OCI-LY7 (cell line): ENCODE results near the gene CD74. TPM values are rescaled to one million over a fixed set of nuclear protein-coding genes. Genes with fewer than 3 reads are reported as not detected.

ENCODE experiments used
- BruUV-seq: library from RNA; stranded (reverse); fragments of 400-500 nt; replicated peaks from 2 replicates; lab custom pipeline; 2021; lab: Mats Ljungman, UMichigan
- CTCF ChIA-PET: fragments of 300-600 bp; sonication (Branson Sonifier 250); formaldehyde crosslinking; loops from one replicate; lab custom pipeline; 2022; ENCODE audit warnings: antibody characterized with exemption; ENCODE audit not compliant: unreplicated experiment; lab: Charles Lee
- POLR2A ChIA-PET: fragments of 300-600 bp; sonication (Branson Sonifier 250); formaldehyde crosslinking; loops from one replicate; lab custom pipeline; 2022; ENCODE audit warnings: antibody characterized with exemption; lab: Charles Lee
- DNase-seq: peaks from one replicate; pipeline ENCODE4 v3.0.0-alpha.2; 2015; ENCODE audit warnings: low spot score
- H2AFZ ChIP-seq: fragments of 200-600 bp; sonication (generic), shearing (Covaris generic); 2 replicates; pipeline ENCODE4 v1.6.1; 2014; ENCODE audit warnings: mild to moderate bottlenecking, antibody characterized with exemption, low read length, moderate library complexity
- H3K27ac ChIP-seq: fragments of 200-600 bp; sonication (generic); 2 replicates; pipeline ENCODE4 v1.5.1; 2014; ENCODE audit warnings: mixed run types, low read depth, mild to moderate bottlenecking, moderate library complexity, low read length, inconsistent platforms; ENCODE audit not compliant: poor library complexity, severe bottlenecking
- H3K36me3 ChIP-seq: fragments of 200-600 bp; sonication (generic); 2 replicates; pipeline ENCODE4 v1.6.1; 2014; ENCODE audit warnings: mild to moderate bottlenecking, antibody characterized with exemption, low read length, moderate library complexity, mixed read lengths; ENCODE audit not compliant: insufficient read depth
- H3K4me1 ChIP-seq: fragments of 200-600 bp; sonication (generic); 2 replicates; pipeline ENCODE4 v1.5.1; 2014; ENCODE audit warnings: mild to moderate bottlenecking, low read length; ENCODE audit not compliant: insufficient read depth, poor library complexity, severe bottlenecking
- H3K4me2 ChIP-seq: fragments of 200-600 bp; sonication (generic); 2 replicates; pipeline ENCODE4 v1.6.1; 2014; ENCODE audit warnings: mild to moderate bottlenecking, low read length
- H3K4me3 ChIP-seq: fragments of 200-600 bp; sonication (generic); 2 replicates; pipeline ENCODE4 v1.5.1; 2014; ENCODE audit warnings: mild to moderate bottlenecking, low read depth, low read length; ENCODE audit not compliant: poor library complexity, severe bottlenecking
- H3K79me2 ChIP-seq: fragments of 200-600 bp; sonication (generic); 2 replicates; pipeline ENCODE4 v1.6.1; 2016; ENCODE audit warnings: low read depth, mild to moderate bottlenecking, low read length, moderate library complexity, mixed read lengths; ENCODE audit not compliant: insufficient read depth
- H3K9me2 ChIP-seq: fragments of 200-600 bp; sonication (generic); 2 replicates; pipeline ENCODE4 v1.6.1; 2016; ENCODE audit warnings: mild to moderate bottlenecking, low read length, mixed read lengths; ENCODE audit not compliant: insufficient read depth
- H3K9me3 ChIP-seq: fragments of 200-600 bp; sonication (generic); 2 replicates; pipeline ENCODE4 v1.6.1; 2014; ENCODE audit warnings: mild to moderate bottlenecking, mixed run types, low read length, mixed read lengths
- H4K20me1 ChIP-seq: fragments of 200-600 bp; sonication (generic); 2 replicates; pipeline ENCODE4 v1.6.1; 2014; ENCODE audit warnings: mild to moderate bottlenecking, antibody characterized with exemption, low read length, moderate library complexity, mixed read lengths; ENCODE audit not compliant: insufficient read depth
- EZH2phosphoT487 ChIP-seq: fragments of 200-600 bp; sonication (generic); IDR thresholded peaks from 2 replicates; pipeline ENCODE4 v1.6.1; 2018; ENCODE audit warnings: low read depth, borderline replicate concordance, mild to moderate bottlenecking, mixed run types, antibody characterized with exemption, low read length, moderate library complexity, mixed read lengths
- intact Hi-C: fragments of 100-400 bp; cut with micrococcal nuclease; formaldehyde crosslinking; loops from one replicate; pipeline ENCODE4 v1.10.0; 2022; ENCODE audit not compliant: unreplicated experiment
- total RNA-seq, 2 experiments: library from RNA; depleted of rRNA in 1 of 2; stranded (reverse); fragments of >200 nt in 1 of 2; shearing (Covaris generic) in 1 of 2; gene quantifications; 2 replicates each; pipeline ENCODE4 v1.2.3, GENCODE V29; 2014 to 2022
- TF ChIP-seq, protein P1 (sequence below): fragments of 200-600 bp; sonication (generic); conservative IDR thresholded peaks from 2 replicates; pipeline ENCODE4 v1.5.1; 2014; ENCODE audit warnings: mild to moderate bottlenecking, antibody characterized with exemption, low read length, moderate library complexity, mixed read lengths

The CD74 gene
- total RNA-seq, 2 experiments from 2014 or later = 1,759 to 3,686 TPM

GRCh38 chr5:150438873-150439546, 26.3 kb upstream of the CD74 start:
- no peak for TF ChIP-seq EZH2phosphoT487
- TF ChIP-seq, protein P1, sequence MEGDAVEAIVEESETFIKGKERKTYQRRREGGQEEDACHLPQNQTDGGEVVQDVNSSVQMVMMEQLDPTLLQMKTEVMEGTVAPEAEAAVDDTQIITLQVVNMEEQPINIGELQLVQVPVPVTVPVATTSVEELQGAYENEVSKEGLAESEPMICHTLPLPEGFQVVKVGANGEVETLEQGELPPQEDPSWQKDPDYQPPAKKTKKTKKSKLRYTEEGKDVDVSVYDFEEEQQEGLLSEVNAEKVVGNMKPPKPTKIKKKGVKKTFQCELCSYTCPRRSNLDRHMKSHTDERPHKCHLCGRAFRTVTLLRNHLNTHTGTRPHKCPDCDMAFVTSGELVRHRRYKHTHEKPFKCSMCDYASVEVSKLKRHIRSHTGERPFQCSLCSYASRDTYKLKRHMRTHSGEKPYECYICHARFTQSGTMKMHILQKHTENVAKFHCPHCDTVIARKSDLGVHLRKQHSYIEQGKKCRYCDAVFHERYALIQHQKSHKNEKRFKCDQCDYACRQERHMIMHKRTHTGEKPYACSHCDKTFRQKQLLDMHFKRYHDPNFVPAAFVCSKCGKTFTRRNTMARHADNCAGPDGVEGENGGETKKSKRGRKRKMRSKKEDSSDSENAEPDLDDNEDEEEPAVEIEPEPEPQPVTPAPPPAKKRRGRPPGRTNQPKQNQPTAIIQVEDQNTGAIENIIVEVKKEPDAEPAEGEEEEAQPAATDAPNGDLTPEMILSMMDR = peak; percentile 71
- no TSS peak for BruUV-seq
- H3K4me1 ChIP-seq = peaks cover 11% of the 10 kb centered on the region
- ChIA-PET POLR2A (interaction anchor here (0.6 kb wide), 1 partner anchor 9 kb away, joined by 5 read pairs; no protein-coding TSS in a partner anchor), CTCF (no interaction called here)
- H3K79me2 ChIP-seq = no peaks in the 10 kb centered on the region
- H3K4me2 ChIP-seq = no peak overlapping the region
- no peak overlapping the region for H2AFZ ChIP-seq
- H3K4me3 ChIP-seq = no peak overlapping the region
- no peak overlapping the region for H3K27ac ChIP-seq
- H3K36me3 ChIP-seq = peaks cover 19% of the 10 kb centered on the region
- no peaks in the 10 kb centered on the region for H4K20me1 ChIP-seq
- H3K9me3 ChIP-seq = no peaks in the 10 kb centered on the region
- DNase-seq = no peak
- intact Hi-C loops = no loop called here
- no peaks in the 10 kb centered on the region for H3K9me2 ChIP-seq

DNA sequence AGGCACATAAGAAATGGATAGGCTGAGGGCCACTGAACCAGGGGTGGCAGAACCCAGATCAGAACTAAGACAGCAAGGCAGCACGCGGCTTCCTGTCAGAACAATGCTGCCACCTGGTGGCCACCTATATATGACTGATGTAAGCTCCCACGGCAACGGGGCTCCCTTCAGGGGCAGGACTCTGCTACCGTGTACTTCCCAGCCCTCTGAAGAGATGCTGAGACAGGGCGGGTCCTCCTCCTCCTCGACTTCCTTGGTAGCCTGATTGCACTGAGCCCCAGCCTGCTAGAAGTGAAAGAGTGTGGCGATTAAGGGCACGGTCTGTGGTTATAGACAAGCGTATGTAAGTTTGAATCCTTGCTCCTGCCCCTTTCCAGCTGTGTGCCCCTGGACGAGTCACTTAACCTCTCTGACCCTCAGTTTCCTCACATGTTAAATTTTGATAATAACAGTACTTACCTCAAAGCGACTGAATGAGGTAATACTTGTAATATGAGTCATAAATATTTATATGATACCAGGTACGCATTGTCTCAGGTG, 23.5 kb upstream of the CD74 start:
- H3K4me1 ChIP-seq = peaks cover 11% of the 10 kb centered on the region
- no peaks in the 10 kb centered on the region for H4K20me1 ChIP-seq
- H2AFZ ChIP-seq = peak overlapping the region; percentile 51
- no TSS peak for BruUV-seq
- H3K36me3 ChIP-seq = no peaks in the 10 kb centered on the region
- no peaks in the 10 kb centered on the region for H3K9me2 ChIP-seq
- intact Hi-C loops = loop anchor here (1.0 to 2.0 kb wide), 4 partner anchors 26 to 275 kb away; no protein-coding TSS in a partner anchor
- peak overlapping the region; percentile 37 for H3K4me2 ChIP-seq
- ChIA-PET POLR2A (interaction anchor here (0.8 to 1.0 kb wide), 3 partner anchors 23 to 38 kb away, joined by 3 to 10 read pairs (median 3); partner anchors contain the start of gene CD74), CTCF (interaction anchor here (1.0 to 2.6 kb wide), 2 partner anchors 14 to 38 kb away, joined by 6 to 20 read pairs; no protein-coding TSS in a partner anchor)
- no peak overlapping the region for H3K27ac ChIP-seq
- H3K4me3 ChIP-seq = no peak overlapping the region
- peak; percentile 94 for DNase-seq
- TF ChIP-seq, protein P1 = peak; percentile 95
- TF ChIP-seq EZH2phosphoT487 = no peak
- no peaks in the 10 kb centered on the region for H3K9me3 ChIP-seq
- no peaks in the 10 kb centered on the region for H3K79me2 ChIP-seq

DNA sequence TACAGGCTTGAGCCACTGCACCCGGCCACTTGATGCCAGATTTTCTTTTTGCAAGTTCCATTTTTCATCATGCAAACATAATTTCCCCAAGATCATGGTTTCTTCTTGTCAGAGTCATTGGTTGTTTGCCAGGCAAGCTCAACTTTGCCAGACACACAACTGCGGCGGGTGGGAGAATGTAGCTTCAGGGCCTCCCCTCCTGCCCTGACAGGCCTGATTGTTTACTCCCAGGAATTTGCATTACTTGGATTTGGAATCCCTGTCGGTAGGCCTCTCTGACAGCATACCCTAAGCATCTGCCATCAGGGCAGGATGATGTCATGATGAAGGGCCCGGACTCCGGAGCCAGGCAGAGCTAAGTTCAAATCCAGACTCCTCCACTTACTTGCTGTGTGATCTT, 21.8 kb upstream of the CD74 start:
- CTCF ChIA-PET = no interaction called here

More for the DNA sequence above, 21.8 kb upstream of the CD74 start:
- no TSS peak for BruUV-seq
- Histone ChIP-seq H3K4me3 (no peak overlapping the region), H3K79me2 (no peaks in the 10 kb centered on the region), H3K4me1 (peaks cover 16% of the 10 kb centered on the region), H2AFZ (no peak overlapping the region), H3K36me3 (no peaks in the 10 kb centered on the region), H3K27ac (no peak overlapping the region), H3K9me3 (no peaks in the 10 kb centered on the region), H4K20me1 (no peaks in the 10 kb centered on the region), H3K9me2 (no peaks in the 10 kb centered on the region), H3K4me2 (no peak overlapping the region)
- no peak for TF ChIP-seq EZH2phosphoT487
- TF ChIP-seq, protein P1 = no peak
- DNase-seq = no peak
- intact Hi-C loops = no loop called here
- POLR2A ChIA-PET = interaction anchor here (0.7 to 2.5 kb wide), 3 partner anchors 23 to 152 kb away, joined by 3 to 24 read pairs (median 4); partner anchors contain the start of gene CD74
